Measurements from ENCODE around the gene DHX16.

DHX16 gene

GRCh38 chr6:30616811-30617564, 55.8 kb downstream of the DHX16 start, which contains the start of gene PPP1R10:
Gene PPP1R10, minus strand, starts transcription at chr6:30617243. Its CDS starts 7,299 bp downstream, at chr6:30609944.
- ChIA-PET CTCF (interaction anchor here (1.0 kb wide), 1 partner anchor 266 kb away, joined by 3 read pairs; no protein-coding TSS in a partner anchor), POLR2A (ENCODE audit: low non-redundant PET) (interaction anchor here (0.5 to 1.2 kb wide), 2 partner anchors 21 to 24 kb away, joined by 3 read pairs; no protein-coding TSS in a partner anchor)
- H3K27ac ChIP-seq = peak within 1 kb of the TSS; percentile 89
- peak; percentile 97 for DNase-seq (ENCODE audit: low spot score)
- no peak for TF ChIP-seq CTCF (conservative IDR thresholded peaks at IDR 0.05; ENCODE audit: low read depth)

DNA sequence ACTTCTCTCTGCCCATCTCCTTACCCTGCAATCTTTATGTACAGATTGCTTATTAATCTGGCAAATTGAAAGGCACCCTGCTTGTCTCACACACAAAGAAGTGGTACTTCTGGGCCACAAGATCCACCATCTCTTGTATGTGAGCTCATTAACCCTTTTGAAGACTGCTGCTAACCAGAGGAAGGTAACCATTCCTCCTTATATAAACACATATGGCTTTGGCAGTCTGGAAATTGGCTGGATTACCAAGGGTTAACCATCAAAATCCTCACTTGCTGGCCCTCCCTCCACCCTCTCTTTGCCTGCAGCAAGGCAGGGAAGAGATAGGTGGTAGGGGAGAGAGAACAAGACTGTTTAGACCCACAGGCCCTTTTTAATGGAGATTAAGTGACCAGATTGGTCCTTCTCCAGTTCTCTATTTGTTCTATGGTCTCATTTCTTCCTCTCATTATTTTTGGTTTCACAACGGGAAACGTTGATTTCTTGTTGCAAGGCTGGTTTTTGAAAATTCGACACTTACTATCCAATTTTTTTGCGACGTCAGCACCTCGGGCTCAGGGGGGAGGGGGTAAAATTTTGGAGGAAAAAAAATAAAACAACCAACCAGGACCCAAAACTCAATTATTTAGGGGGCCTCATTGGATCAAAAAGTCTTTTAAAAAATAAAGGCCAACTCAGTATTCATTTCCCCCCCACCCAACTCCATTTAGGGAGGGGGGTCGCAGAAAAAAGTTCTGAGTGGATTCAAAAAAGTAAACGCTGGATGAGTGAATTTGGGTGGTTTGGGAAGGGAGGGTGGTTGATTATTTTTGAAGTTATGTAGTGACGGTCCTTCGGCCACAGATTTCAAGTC, 56.6 kb downstream of the DHX16 start:
- ChIA-PET POLR2A (ENCODE audit: low non-redundant PET) (interaction anchor here (0.5 to 0.6 kb wide), 2 partner anchors 57 to 123 kb away, joined by 3 read pairs; no protein-coding TSS in a partner anchor), CTCF (interaction anchor here (0.8 kb wide), 1 partner anchor 125 kb away, joined by 3 read pairs; no protein-coding TSS in a partner anchor)
- no peak for TF ChIP-seq CTCF (conservative IDR thresholded peaks at IDR 0.05; ENCODE audit: low read depth)
- H3K27ac ChIP-seq = peak overlapping the region; percentile 89
- no peak for DNase-seq (ENCODE audit: low spot score)

GRCh38 chr6:30615219-30615957, 57.4 kb downstream of the DHX16 start:
- H3K27ac ChIP-seq = peak overlapping the region; percentile 57
- ChIA-PET POLR2A (ENCODE audit: low non-redundant PET) (interaction anchor here (0.5 to 0.6 kb wide), 3 partner anchors 19 to 124 kb away, joined by 3 to 21 read pairs (median 3); no protein-coding TSS in a partner anchor), CTCF (interaction anchor here (0.6 to 0.8 kb wide), 3 partner anchors 10 to 124 kb away, joined by 3 to 8 read pairs (median 4); no protein-coding TSS in a partner anchor)
- TF ChIP-seq CTCF (conservative IDR thresholded peaks at IDR 0.05; ENCODE audit: low read depth) = no peak
- DNase-seq (ENCODE audit: low spot score) = no peak

DNA sequence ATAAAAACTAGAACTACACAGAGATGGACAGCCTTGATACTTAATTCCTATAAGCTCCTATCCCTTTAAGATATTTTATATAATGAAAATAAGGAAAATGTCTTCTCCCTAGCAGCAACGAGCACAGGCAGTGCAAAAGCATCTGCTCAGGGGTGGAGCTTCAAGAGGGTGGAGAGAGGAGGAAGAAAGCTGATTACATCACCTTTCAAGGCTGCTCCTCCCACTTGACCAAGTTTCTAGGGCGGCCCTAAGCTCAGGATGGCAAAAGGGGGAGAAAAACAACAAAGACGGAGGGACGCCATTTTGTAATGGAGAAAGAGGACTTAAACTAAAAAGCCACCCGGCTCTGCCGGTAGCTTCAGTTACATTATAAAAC, 58.0 kb downstream of the DHX16 start:
- ChIA-PET POLR2A (ENCODE audit: low non-redundant PET) (interaction anchor here (0.5 to 0.8 kb wide), 4 partner anchors 20 to 383 kb away, joined by 3 to 21 read pairs (median 6); no protein-coding TSS in a partner anchor), CTCF (interaction anchor here (0.6 to 0.7 kb wide), 3 partner anchors 11 to 474 kb away, joined by 4 to 8 read pairs (median 4); no protein-coding TSS in a partner anchor)
- TF ChIP-seq CTCF (conservative IDR thresholded peaks at IDR 0.05; ENCODE audit: low read depth) = no peak
- DNase-seq (ENCODE audit: low spot score) = peak; percentile 86
- H3K27ac ChIP-seq = peak overlapping the region; percentile 57

- peak overlapping the region; percentile 57 for H3K27ac ChIP-seq
- ChIA-PET CTCF (interaction anchor here (0.7 kb wide), 5 partner anchors 11 to 1005 kb away, joined by 3 to 8 read pairs (median 4); no protein-coding TSS in a partner anchor), POLR2A (ENCODE audit: low non-redundant PET) (interaction anchor here (0.5 to 0.8 kb wide), 5 partner anchors 21 to 383 kb away, joined by 3 to 21 read pairs (median 5); no protein-coding TSS in a partner anchor)
- TF ChIP-seq CTCF (conservative IDR thresholded peaks at IDR 0.05; ENCODE audit: low read depth) = no peak
- no peak for DNase-seq (ENCODE audit: low spot score)
Measured at GRCh38 chr6:30614044-30614842, 58.6 kb downstream of the DHX16 start.
